HepG2 (cell line): Measurements from ENCODE around the gene ADCY10. TPM values are rescaled to one million over a fixed set of nuclear protein-coding genes. Genes with fewer than 3 reads are reported as not detected.

Experiments used
- ATAC-seq: fragments of 200-7000 bp; cut with Tn5 transposase; 3 replicates; pipeline ENCODE4 v1.9.1; 2020; ENCODE audit warnings: mild to moderate bottlenecking, moderate library complexity
- BruUV-seq: library from RNA; stranded (reverse); fragments of 400-500 nt; replicated peaks from 2 replicates; lab custom pipeline; 2021; lab: Mats Ljungman, UMichigan
- CTCF ChIA-PET: fragments of 300-600 bp; formaldehyde crosslinking; extraction: SDS; loops from one replicate; lab custom pipeline; 2021; ENCODE audit warnings: low total read pairs, inconsistent platforms, low intra/inter-chr PET ratio; lab: Yijun Ruan, JAX
- POLR2A ChIA-PET: fragments of 350-600 bp; sonication (Branson Sonifier 250); formaldehyde crosslinking; loops from one replicate; lab custom pipeline; 2020; ENCODE audit warnings: antibody characterized with exemption, inconsistent platforms; lab: Yijun Ruan, JAX
- DNase-seq: peaks from one replicate; pipeline ENCODE4 v3.0.0-alpha.2; 2015; ENCODE audit warnings: low spot score
- FAIRE-seq: peaks from 3 replicates; lab custom pipeline; 2011; peaks lifted over from hg19 to GRCh38; lab: Jason Lieb, UNC
- H2AFZ ChIP-seq: one replicate; pipeline ENCODE4 v1.6.1; 2011; ENCODE audit warnings: low read length, inconsistent platforms
- H3K27ac ChIP-seq: fragments of 300-600 bp; 3 replicates; pipeline ENCODE4 v1.8.0; 2011; ENCODE audit warnings: mixed run types, mild to moderate bottlenecking, mixed read lengths, low read length, inconsistent platforms; ENCODE audit not compliant: insufficient read depth; ENCODE audit errors: extremely low read length
- H3K27me3 ChIP-seq, 2 experiments: fragments of 200-600 bp in 1 of 2; 2 replicates in 1 of 2; 3 replicates in 1 of 2; pipeline versions ENCODE4 v1.6.0 to v1.8.0; 2011; ENCODE audit warnings: low read length in 2 of 2, mild to moderate bottlenecking in 2 of 2, moderate library complexity in 2 of 2, inconsistent platforms in 1 of 2; ENCODE audit not compliant: insufficient read depth in 2 of 2, control insufficient read depth in 1 of 2
- H3K36me3 ChIP-seq, 2 experiments: fragments of 200-600 bp in 1 of 2; replicated peaks in 1 of 2; 2 replicates in 1 of 2; 3 replicates in 1 of 2; pipeline versions ENCODE4 v1.5.1 to v1.8.0; 2011; ENCODE audit warnings: low read length in 2 of 2, inconsistent platforms in 1 of 2; ENCODE audit not compliant: insufficient read depth in 2 of 2, control insufficient read depth in 1 of 2
- H3K4me1 ChIP-seq: 2 replicates; pipeline ENCODE4 v1.5.1; 2012; ENCODE audit warnings: low read length, inconsistent platforms; ENCODE audit not compliant: insufficient read depth
- H3K4me2 ChIP-seq: 2 replicates; pipeline ENCODE4 v1.6.0; 2011; ENCODE audit warnings: low read depth, low read length, inconsistent platforms
- H3K4me3 ChIP-seq, 3 experiments: fragments of 200-600 bp in 1 of 3; sonication (generic), shearing (Covaris generic) in 1 of 3; replicated peaks in 1 of 3; 2 replicates each; pipeline ENCODE4 v1.5.1; 2011 to 2016; ENCODE audit warnings: low read length in 3 of 3, inconsistent platforms in 2 of 3, low read depth in 2 of 3, mild to moderate bottlenecking in 2 of 3, control low read depth in 1 of 3, mixed read lengths in 1 of 3; ENCODE audit not compliant: insufficient read depth in 1 of 3
- H3K79me2 ChIP-seq: one replicate; pipeline ENCODE4 v1.6.1; 2011; ENCODE audit warnings: low read length, inconsistent platforms; ENCODE audit not compliant: insufficient read depth
- H3K9ac ChIP-seq: 2 replicates; pipeline ENCODE4 v1.6.0; 2011; ENCODE audit warnings: mild to moderate bottlenecking, low read depth, low read length, inconsistent platforms; ENCODE audit not compliant: insufficient read depth
- H3K9me3 ChIP-seq: 2 replicates; pipeline ENCODE4 v1.5.1; 2012; ENCODE audit warnings: mild to moderate bottlenecking, low read length
- H4K20me1 ChIP-seq: 2 replicates; pipeline ENCODE4 v1.6.0; 2011; ENCODE audit warnings: inconsistent platforms, mild to moderate bottlenecking, low read length, moderate library complexity; ENCODE audit not compliant: insufficient read depth
- ELF4 ChIP-seq: sonication (generic); formaldehyde crosslinking; IDR thresholded peaks from 2 replicates; pipeline ENCODE4 v1.5.0; 2020; ENCODE audit warnings: missing genetic modification reagents, mild to moderate bottlenecking, moderate library complexity, borderline replicate concordance
- FOXA1 ChIP-seq, 2 experiments: fragments of 450-650 bp in 1 of 2; sonication (generic) in 1 of 2; formaldehyde crosslinking in 1 of 2; IDR thresholded peaks; 2 replicates each; pipeline versions ENCODE4 v1.4.0 to v1.6.1; 2016 to 2020; ENCODE audit warnings: missing genetic modification reagents in 1 of 2
- GZF1 ChIP-seq: sonication (generic); formaldehyde crosslinking; IDR thresholded peaks from 2 replicates; pipeline ENCODE4 v1.5.1; 2020; ENCODE audit warnings: mild to moderate bottlenecking, missing genetic modification reagents
- MBD4 ChIP-seq: IDR thresholded peaks from 2 replicates; pipeline ENCODE4 v1.6.1; 2012; ENCODE audit warnings: low read length, inconsistent platforms, borderline replicate concordance
- MEF2D ChIP-seq: sonication (generic); formaldehyde crosslinking; IDR thresholded peaks from 2 replicates; pipeline ENCODE4 v1.5.1; 2020; ENCODE audit warnings: mild to moderate bottlenecking, missing genetic modification reagents
- RARG ChIP-seq: sonication (generic); formaldehyde crosslinking; IDR thresholded peaks from 2 replicates; pipeline ENCODE4 v1.4.0; 2020; ENCODE audit warnings: low read depth, mild to moderate bottlenecking, missing genetic modification reagents
- SAFB2 ChIP-seq: sonication (generic); formaldehyde crosslinking; IDR thresholded peaks from 2 replicates; pipeline ENCODE4 v1.5.1; 2020; ENCODE audit warnings: missing genetic modification reagents, low read depth, mild to moderate bottlenecking, borderline replicate concordance
- SALL2 ChIP-seq: sonication (generic); formaldehyde crosslinking; IDR thresholded peaks from 2 replicates; pipeline ENCODE4 v1.8.1; 2023; ENCODE audit warnings: mild to moderate bottlenecking, missing genetic modification reagents, inconsistent platforms
- SMYD3 ChIP-seq: sonication (generic); formaldehyde crosslinking; IDR thresholded peaks from 2 replicates; pipeline ENCODE4 v1.8.1; 2023; ENCODE audit warnings: mild to moderate bottlenecking, missing genetic modification reagents
- STAT5B ChIP-seq: sonication (generic); formaldehyde crosslinking; IDR thresholded peaks from 2 replicates; pipeline ENCODE4 v1.4.0; 2020; ENCODE audit warnings: missing genetic modification reagents
- ZIK1 ChIP-seq: sonication (generic); formaldehyde crosslinking; IDR thresholded peaks from 2 replicates; pipeline ENCODE4 v1.5.0; 2020; ENCODE audit warnings: mild to moderate bottlenecking, low read depth, missing genetic modification reagents, borderline replicate concordance
- ZNF17 ChIP-seq: sonication (generic); formaldehyde crosslinking; IDR thresholded peaks from 2 replicates; pipeline ENCODE4 v1.5.0; 2020; ENCODE audit warnings: mild to moderate bottlenecking, missing genetic modification reagents
- ZNF232 ChIP-seq: sonication (generic); formaldehyde crosslinking; IDR thresholded peaks from 2 replicates; pipeline ENCODE4 v1.4.0; 2020; ENCODE audit warnings: missing genetic modification reagents, borderline replicate concordance
- ZNF274 ChIP-seq: sonication (generic); formaldehyde crosslinking; IDR thresholded peaks from 2 replicates; pipeline ENCODE4 v1.5.1; 2020; ENCODE audit warnings: mild to moderate bottlenecking, missing genetic modification reagents
- WGBS: methylation state at CpG from one replicate; pipeline ENCODE4 v1.1.6; 2017; ENCODE audit warnings: low lambda C conversion rate; 5-methylcytosine and 5-hydroxymethylcytosine counted together
- in situ Hi-C: cut with HindIII; loops from 2 replicates; pipeline ENCODE4 v1.10.0; 2017; ENCODE audit warnings: low pct_unique_long_range_greater_than_20kb; ENCODE audit not compliant: extremely low pct_ligation_motif_present
- intact Hi-C: fragments of 100-400 bp; cut with micrococcal nuclease; formaldehyde crosslinking; loops from one replicate; pipeline ENCODE4 v1.10.0; 2022; ENCODE audit not compliant: unreplicated experiment
- polyA plus RNA-seq, 8 experiments: library from polyadenylated mRNA; depleted of rRNA in 3 of 8; stranded (reverse) in 7 of 8; unstranded in 1 of 8; fragments of >200 nt; fragmentation: Illumina TruSeq in 4 of 8; extraction: Trizol in 4 of 8; gene quantifications; 2 replicates each; pipeline versions ENCODE4 v1.2.1 to v1.2.3, GENCODE V29; 2011 to 2016; ENCODE audit warnings: low read depth in 4 of 8, missing spikeins in 1 of 8, mixed read lengths in 1 of 8; ENCODE audit not compliant: insufficient read depth in 1 of 8
- total RNA-seq, 5 experiments: library from RNA; depleted of rRNA; stranded (reverse); fragments of >200 nt; fragmentation: Illumina TruSeq; extraction: Trizol; gene quantifications; 2 replicates each; pipeline ENCODE4 v1.2.3, GENCODE V29; 2016; ENCODE audit warnings: low read depth in 1 of 5
- TF ChIP-seq, protein P1 (sequence below): sonication (generic); formaldehyde crosslinking; IDR thresholded peaks from 2 replicates; pipeline ENCODE4 v1.5.0; 2020; ENCODE audit warnings: missing genetic modification reagents, mild to moderate bottlenecking, borderline replicate concordance
- TF ChIP-seq, protein P2 (sequence below): IDR thresholded peaks from 2 replicates; pipeline ENCODE4 v1.6.1; 2016; ENCODE audit warnings: missing compliant biosample characterization, missing genetic modification reagents, borderline replicate concordance

The ADCY10 gene
- total and polyA plus RNA-seq, 2 of the 13 experiments (the other 11 are each of a cell fraction or from before 2014, with no cell fraction given), result 0.02 to 0.03 TPM

DNA sequence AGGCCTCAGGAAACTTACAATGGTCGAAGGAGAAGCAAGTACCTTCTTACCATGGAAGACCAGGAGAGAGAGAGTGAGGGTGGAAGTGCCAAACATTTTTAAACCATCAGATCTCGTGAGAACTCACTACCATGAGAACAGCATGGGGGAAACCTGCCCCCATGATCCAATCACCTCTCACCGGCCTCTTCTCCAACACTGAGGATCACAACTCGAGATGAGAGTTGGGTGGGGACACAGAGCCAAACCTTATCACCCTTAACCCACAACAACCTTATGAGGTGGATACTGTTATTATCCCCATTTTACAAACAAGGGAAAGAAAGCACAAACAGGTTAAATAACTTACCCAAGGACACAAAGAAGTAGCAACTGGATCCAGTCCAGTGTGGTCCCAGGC, 111.7 kb downstream of the ADCY10 start:
- intact Hi-C loops (loop anchor here (10.0 kb wide), 1 partner anchor 133 kb away; the partner anchor contains the start of genes DCAF6 and MPC2), in situ Hi-C loops (no loop called here)
- FAIRE-seq, result no peak

DNA sequence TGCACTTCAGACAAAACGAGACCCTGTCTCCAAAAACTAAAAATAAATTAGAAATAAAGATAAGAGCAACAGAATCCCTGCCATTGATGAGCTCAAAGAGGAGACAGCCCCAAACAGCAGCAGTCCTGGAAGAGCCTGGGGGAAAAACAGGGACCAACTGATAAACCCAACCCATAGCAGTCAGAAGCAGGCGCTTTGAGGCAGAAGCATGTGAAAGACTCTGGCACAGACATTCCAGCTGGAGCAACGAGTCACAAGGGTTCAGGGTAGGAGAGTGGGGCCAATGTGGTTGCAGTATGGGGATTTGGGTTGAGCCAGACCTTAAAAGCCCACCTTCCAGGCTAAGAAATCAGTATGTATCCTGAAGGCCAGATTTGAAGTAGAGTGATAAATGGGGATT, 113.7 kb downstream of the ADCY10 start:
- Histone ChIP-seq H3K27ac (no peak overlapping the region), H3K4me3 (no peak overlapping the region), H3K4me1 (peaks cover 26% of the 10 kb centered on the region), H3K9ac (no peak overlapping the region), H3K27me3 (no peaks in the 10 kb centered on the region), H2AFZ (no peak overlapping the region), H3K9me3 (no peaks in the 10 kb centered on the region), H3K36me3 (no peaks in the 10 kb centered on the region), H3K79me2 (no peaks in the 10 kb centered on the region), H4K20me1 (no peaks in the 10 kb centered on the region), H3K4me2 (no peak overlapping the region)
- POLR2A ChIA-PET, result no interaction called here
- ATAC-seq (no peak), FAIRE-seq (no peak), DNase-seq (no peak)
- 51% methylated on average over 3 of the region's 3 CpGs for WGBS
- BruUV-seq, result no TSS peak
- intact Hi-C loops (loop anchor here (10.0 kb wide), 1 partner anchor 135 kb away; the partner anchor contains the start of genes DCAF6 and MPC2), in situ Hi-C loops (no loop called here)
- TF ChIP-seq, protein P1, sequence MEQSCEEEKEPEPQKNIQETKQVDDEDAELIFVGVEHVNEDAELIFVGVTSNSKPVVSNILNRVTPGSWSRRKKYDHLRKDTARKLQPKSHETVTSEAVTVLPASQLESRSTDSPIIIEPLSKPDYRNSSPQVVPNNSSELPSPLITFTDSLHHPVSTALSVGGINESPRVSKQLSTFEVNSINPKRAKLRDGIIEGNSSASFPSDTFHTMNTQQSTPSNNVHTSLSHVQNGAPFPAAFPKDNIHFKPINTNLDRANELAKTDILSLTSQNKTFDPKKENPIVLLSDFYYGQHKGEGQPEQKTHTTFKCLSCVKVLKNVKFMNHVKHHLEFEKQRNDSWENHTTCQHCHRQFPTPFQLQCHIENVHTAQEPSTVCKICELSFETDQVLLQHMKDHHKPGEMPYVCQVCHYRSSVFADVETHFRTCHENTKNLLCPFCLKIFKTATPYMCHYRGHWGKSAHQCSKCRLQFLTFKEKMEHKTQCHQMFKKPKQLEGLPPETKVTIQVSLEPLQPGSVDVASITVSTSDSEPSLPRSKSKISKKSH (CRISPR knock-in tag), result no peak
- TF ChIP-seq STAT5B (CRISPR knock-in tag), result no peak
- TF ChIP-seq GZF1 (CRISPR knock-in tag), result no peak
- TF ChIP-seq ELF4, result no peak
- no peak for TF ChIP-seq RARG
- TF ChIP-seq ZIK1, result no peak
- CTCF ChIA-PET, result no interaction called here

More for the DNA sequence above, 111.7 kb downstream of the ADCY10 start:
- H3K4me2 ChIP-seq, result no peak overlapping the region
- no peaks in the 10 kb centered on the region for H4K20me1 ChIP-seq
- no peak overlapping the region for H3K9ac ChIP-seq
- H3K4me3 ChIP-seq, result no peak overlapping the region
- DNase-seq, result no peak
- ATAC-seq, result no peak
- no peaks in the 10 kb centered on the region for H3K36me3 ChIP-seq
- CTCF ChIA-PET, result interaction anchor here (0.9 to 2.8 kb wide), 2 partner anchors 81 to 87 kb away, joined by 5 to 15 read pairs; partner anchors contain the start of gene MPZL1
- POLR2A ChIA-PET, result no interaction called here
- no TSS peak for BruUV-seq
- no peaks in the 10 kb centered on the region for H3K27me3 ChIP-seq
- no peak overlapping the region for H2AFZ ChIP-seq
- no peaks in the 10 kb centered on the region for H3K79me2 ChIP-seq
- no peaks in the 10 kb centered on the region for H3K9me3 ChIP-seq
- peaks cover 29% of the 10 kb centered on the region for H3K4me1 ChIP-seq
- 68% methylated on average over 4 of the region's 4 CpGs for WGBS
- TF ChIP-seq SALL2 (CRISPR knock-in tag) (no peak), FOXA1 (IDR thresholded peaks at IDR 0.05) (no peak), FOXA1 (CRISPR knock-in tag; IDR thresholded peaks at IDR 0.05) (no peak), ZNF274 (CRISPR knock-in tag) (no peak), SAFB2 (CRISPR knock-in tag) (no peak), MBD4 (no peak), SMYD3 (CRISPR knock-in tag) (no peak), ZNF232 (no peak), MEF2D (no peak), ZNF17 (CRISPR knock-in tag) (no peak)
- TF ChIP-seq, protein P2, sequence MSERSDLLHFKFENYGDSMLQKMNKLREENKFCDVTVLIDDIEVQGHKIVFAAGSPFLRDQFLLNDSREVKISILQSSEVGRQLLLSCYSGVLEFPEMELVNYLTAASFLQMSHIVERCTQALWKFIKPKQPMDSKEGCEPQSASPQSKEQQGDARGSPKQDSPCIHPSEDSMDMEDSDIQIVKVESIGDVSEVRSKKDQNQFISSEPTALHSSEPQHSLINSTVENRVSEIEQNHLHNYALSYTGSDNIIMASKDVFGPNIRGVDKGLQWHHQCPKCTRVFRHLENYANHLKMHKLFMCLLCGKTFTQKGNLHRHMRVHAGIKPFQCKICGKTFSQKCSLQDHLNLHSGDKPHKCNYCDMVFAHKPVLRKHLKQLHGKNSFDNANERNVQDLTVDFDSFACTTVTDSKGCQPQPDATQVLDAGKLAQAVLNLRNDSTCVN, result no peak
- H3K27ac ChIP-seq, result no peak overlapping the region
